ENCODE results near the gene FAM174B.

The FAM174B gene

GRCh38 chr15:92586966-92587365 lies 68.6 kb downstream of the FAM174B start:
- Histone ChIP-seq H3K9ac (ENCODE audit: low read length) (no peak overlapping the region), H3K27me3 (ENCODE audit: control insufficient read depth in 1 of 2, insufficient read depth in 2 of 2, low read length in 2 of 2) (no peaks in the 10 kb centered on the region), H3K9me3 (ENCODE audit: low read length) (no peaks in the 10 kb centered on the region), H3K4me3 (ENCODE audit: low read depth in 1 of 2, low read length in 2 of 2) (no peak overlapping the region), H3K4me1 (ENCODE audit: insufficient read depth, low read length) (no peaks in the 10 kb centered on the region), H3K27ac (ENCODE audit: low read depth, low read length) (no peak overlapping the region), H3K36me3 (ENCODE audit: insufficient read depth, low read length) (no peaks in the 10 kb centered on the region)

GRCh38 chr15:92586383-92586942 lies 69.1 kb downstream of the FAM174B start:
- H3K27me3 ChIP-seq (ENCODE audit: control insufficient read depth in 1 of 2, insufficient read depth in 2 of 2, low read length in 2 of 2): no peaks in the 10 kb centered on the region
- no peaks in the 10 kb centered on the region for H3K4me1 ChIP-seq (ENCODE audit: insufficient read depth, low read length)
- no peaks in the 10 kb centered on the region for H3K36me3 ChIP-seq (ENCODE audit: insufficient read depth, low read length)
- no peak overlapping the region for H3K4me3 ChIP-seq (ENCODE audit: low read depth in 1 of 2, low read length in 2 of 2)
- no peak overlapping the region for H3K27ac ChIP-seq (ENCODE audit: low read depth, low read length)
- H3K9ac ChIP-seq (ENCODE audit: low read length): no peak overlapping the region
- H3K9me3 ChIP-seq (ENCODE audit: low read length): no peaks in the 10 kb centered on the region

GRCh38 chr15:92584105-92584504 lies 71.5 kb downstream of the FAM174B start:
- Histone ChIP-seq H3K9me3 (ENCODE audit: low read length) (no peaks in the 10 kb centered on the region), H3K27ac (ENCODE audit: low read depth, low read length) (no peak overlapping the region), H3K27me3 (ENCODE audit: control insufficient read depth in 1 of 2, insufficient read depth in 2 of 2, low read length in 2 of 2) (no peaks in the 10 kb centered on the region), H3K36me3 (ENCODE audit: insufficient read depth, low read length) (no peaks in the 10 kb centered on the region), H3K4me1 (ENCODE audit: insufficient read depth, low read length) (no peaks in the 10 kb centered on the region), H3K9ac (ENCODE audit: low read length) (no peak overlapping the region), H3K4me3 (ENCODE audit: low read depth in 1 of 2, low read length in 2 of 2) (no peak overlapping the region)

- Histone ChIP-seq H3K9ac (ENCODE audit: low read length) (no peak overlapping the region), H3K27me3 (ENCODE audit: control insufficient read depth in 1 of 2, insufficient read depth in 2 of 2, low read length in 2 of 2) (no peaks in the 10 kb centered on the region), H3K4me3 (ENCODE audit: low read depth in 1 of 2, low read length in 2 of 2) (no peak overlapping the region), H3K27ac (ENCODE audit: low read depth, low read length) (no peak overlapping the region), H3K9me3 (ENCODE audit: low read length) (no peaks in the 10 kb centered on the region), H3K36me3 (ENCODE audit: insufficient read depth, low read length) (no peaks in the 10 kb centered on the region), H3K4me1 (ENCODE audit: insufficient read depth, low read length) (no peaks in the 10 kb centered on the region)
Observed at GRCh38 chr15:92583096-92584034, 72.2 kb downstream of the FAM174B start.

GRCh38 chr15:92582206-92582605 lies 73.4 kb downstream of the FAM174B start:
- Histone ChIP-seq H3K9me3 (ENCODE audit: low read length) (no peaks in the 10 kb centered on the region), H3K27ac (ENCODE audit: low read depth, low read length) (no peak overlapping the region)

GRCh38 chr15:92580933-92581445 lies 74.6 kb downstream of the FAM174B start:
- H3K4me3 ChIP-seq (ENCODE audit: low read depth in 1 of 2, low read length in 2 of 2): no peak overlapping the region
- no peaks in the 10 kb centered on the region for H3K4me1 ChIP-seq (ENCODE audit: insufficient read depth, low read length)
- no peaks in the 10 kb centered on the region for H3K27me3 ChIP-seq (ENCODE audit: control insufficient read depth in 1 of 2, insufficient read depth in 2 of 2, low read length in 2 of 2)
- H3K9me3 ChIP-seq (ENCODE audit: low read length): no peaks in the 10 kb centered on the region
- no peak overlapping the region for H3K27ac ChIP-seq (ENCODE audit: low read depth, low read length)
- H3K36me3 ChIP-seq (ENCODE audit: insufficient read depth, low read length): no peaks in the 10 kb centered on the region
- H3K9ac ChIP-seq (ENCODE audit: low read length): no peak overlapping the region

More at GRCh38 chr15:92582206-92582605, 73.4 kb downstream of the FAM174B start:
- Histone ChIP-seq H3K36me3 (ENCODE audit: insufficient read depth, low read length) (no peaks in the 10 kb centered on the region), H3K4me3 (ENCODE audit: low read depth in 1 of 2, low read length in 2 of 2) (no peak overlapping the region), H3K4me1 (ENCODE audit: insufficient read depth, low read length) (no peaks in the 10 kb centered on the region), H3K27me3 (ENCODE audit: control insufficient read depth in 1 of 2, insufficient read depth in 2 of 2, low read length in 2 of 2) (no peaks in the 10 kb centered on the region), H3K9ac (ENCODE audit: low read length) (no peak overlapping the region)

GRCh38 chr15:92580521-92580920 lies 75.1 kb downstream of the FAM174B start:
- no peak overlapping the region for H3K4me3 ChIP-seq (ENCODE audit: low read depth in 1 of 2, low read length in 2 of 2)
- no peaks in the 10 kb centered on the region for H3K36me3 ChIP-seq (ENCODE audit: insufficient read depth, low read length)
- no peaks in the 10 kb centered on the region for H3K4me1 ChIP-seq (ENCODE audit: insufficient read depth, low read length)
- H3K27me3 ChIP-seq (ENCODE audit: control insufficient read depth in 1 of 2, insufficient read depth in 2 of 2, low read length in 2 of 2): no peaks in the 10 kb centered on the region
- no peak overlapping the region for H3K27ac ChIP-seq (ENCODE audit: low read depth, low read length)
- H3K9me3 ChIP-seq (ENCODE audit: low read length): no peaks in the 10 kb centered on the region
- H3K9ac ChIP-seq (ENCODE audit: low read length): no peak overlapping the region

- Histone ChIP-seq H3K4me3 (ENCODE audit: low read depth in 1 of 2, low read length in 2 of 2) (no peak overlapping the region), H3K4me1 (ENCODE audit: insufficient read depth, low read length) (no peaks in the 10 kb centered on the region), H3K36me3 (ENCODE audit: insufficient read depth, low read length) (no peaks in the 10 kb centered on the region), H3K9ac (ENCODE audit: low read length) (no peak overlapping the region), H3K9me3 (ENCODE audit: low read length) (no peaks in the 10 kb centered on the region), H3K27me3 (ENCODE audit: control insufficient read depth in 1 of 2, insufficient read depth in 2 of 2, low read length in 2 of 2) (no peaks in the 10 kb centered on the region), H3K27ac (ENCODE audit: low read depth, low read length) (no peak overlapping the region)
Observed at GRCh38 chr15:92579931-92580470, 75.6 kb downstream of the FAM174B start.

- Histone ChIP-seq H3K4me1 (ENCODE audit: insufficient read depth, low read length) (no peaks in the 10 kb centered on the region), H3K27me3 (ENCODE audit: control insufficient read depth in 1 of 2, insufficient read depth in 2 of 2, low read length in 2 of 2) (no peaks in the 10 kb centered on the region), H3K36me3 (ENCODE audit: insufficient read depth, low read length) (no peaks in the 10 kb centered on the region), H3K27ac (ENCODE audit: low read depth, low read length) (no peak overlapping the region), H3K9me3 (ENCODE audit: low read length) (no peaks in the 10 kb centered on the region), H3K9ac (ENCODE audit: low read length) (no peak overlapping the region), H3K4me3 (ENCODE audit: low read depth in 1 of 2, low read length in 2 of 2) (no peak overlapping the region)
Observed at GRCh38 chr15:92579486-92579885, 76.1 kb downstream of the FAM174B start.

- H3K9ac ChIP-seq (ENCODE audit: low read length): no peak overlapping the region
- H3K9me3 ChIP-seq (ENCODE audit: low read length): no peaks in the 10 kb centered on the region
- H3K4me3 ChIP-seq (ENCODE audit: low read depth in 1 of 2, low read length in 2 of 2): no peak overlapping the region
- H3K4me1 ChIP-seq (ENCODE audit: insufficient read depth, low read length): no peaks in the 10 kb centered on the region
- no peak overlapping the region for H3K27ac ChIP-seq (ENCODE audit: low read depth, low read length)
- no peaks in the 10 kb centered on the region for H3K36me3 ChIP-seq (ENCODE audit: insufficient read depth, low read length)
- no peaks in the 10 kb centered on the region for H3K27me3 ChIP-seq (ENCODE audit: control insufficient read depth in 1 of 2, insufficient read depth in 2 of 2, low read length in 2 of 2)
Observed at GRCh38 chr15:92578096-92578835, 77.3 kb downstream of the FAM174B start.

GRCh38 chr15:92576597-92577200 lies 78.9 kb downstream of the FAM174B start:
- no peaks in the 10 kb centered on the region for H3K27me3 ChIP-seq (ENCODE audit: control insufficient read depth in 1 of 2, insufficient read depth in 2 of 2, low read length in 2 of 2)

More at GRCh38 chr15:92576597-92577200, 78.9 kb downstream of the FAM174B start:
- no peak overlapping the region for H3K27ac ChIP-seq (ENCODE audit: low read depth, low read length)
- H3K9me3 ChIP-seq (ENCODE audit: low read length): no peaks in the 10 kb centered on the region
- H3K9ac ChIP-seq (ENCODE audit: low read length): no peak overlapping the region
- H3K4me1 ChIP-seq (ENCODE audit: insufficient read depth, low read length): no peaks in the 10 kb centered on the region
- H3K36me3 ChIP-seq (ENCODE audit: insufficient read depth, low read length): no peaks in the 10 kb centered on the region
- no peak overlapping the region for H3K4me3 ChIP-seq (ENCODE audit: low read depth in 1 of 2, low read length in 2 of 2)
